ENCODE measurements around the gene SRRM2. TPM values are rescaled to one million over a fixed set of nuclear protein-coding genes. Genes with fewer than 3 reads are reported as not detected.

Gene SRRM2
- total RNA-seq, 1 donor from 2014 or later, result 660 TPM

DNA sequence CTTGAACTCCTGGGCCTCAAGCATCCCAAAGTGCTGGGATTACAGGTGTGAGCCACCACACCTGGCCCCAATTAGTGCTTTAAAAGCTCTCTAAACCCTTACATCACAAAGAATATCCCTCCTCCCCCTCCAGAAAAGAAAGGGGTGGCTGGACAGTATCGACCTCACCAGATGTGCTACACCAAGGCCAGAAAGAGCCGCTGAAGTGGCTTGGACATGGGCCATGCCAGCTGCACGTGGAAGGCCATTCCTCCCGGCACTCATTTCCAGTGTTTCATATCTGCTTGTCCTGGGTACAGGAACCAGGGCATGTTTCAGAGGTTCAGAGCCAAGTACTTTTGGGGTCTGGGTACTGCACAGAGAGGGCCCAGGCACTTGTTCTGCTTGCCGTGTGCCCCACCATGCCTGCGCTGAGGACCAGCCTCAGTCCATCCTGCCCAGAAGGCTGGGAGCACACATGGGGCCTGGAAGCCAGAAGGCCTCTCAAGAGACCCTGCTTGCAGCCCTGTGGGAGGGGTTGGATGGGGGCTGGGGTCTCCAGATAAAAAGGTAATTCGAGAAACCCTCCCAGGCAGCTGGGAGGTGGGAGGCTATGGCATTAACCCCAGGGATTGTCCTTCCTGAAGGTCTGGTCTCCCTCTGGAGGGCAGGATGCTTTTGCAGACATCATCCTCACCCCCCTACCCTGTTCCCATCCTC lies 3.5 kb upstream of the SRRM2 start:
- no peaks in the 10 kb centered on the region for H3K36me3 ChIP-seq
- no peak overlapping the region for H3K4me3 ChIP-seq
- no peaks in the 10 kb centered on the region for H3K9me3 ChIP-seq
- intact Hi-C loops (cut with DNase I), result no loop called here
- DNase-seq (no peak), ATAC-seq (no peak)
- H3K27ac ChIP-seq, result no peak overlapping the region
- TF ChIP-seq, protein P1, sequence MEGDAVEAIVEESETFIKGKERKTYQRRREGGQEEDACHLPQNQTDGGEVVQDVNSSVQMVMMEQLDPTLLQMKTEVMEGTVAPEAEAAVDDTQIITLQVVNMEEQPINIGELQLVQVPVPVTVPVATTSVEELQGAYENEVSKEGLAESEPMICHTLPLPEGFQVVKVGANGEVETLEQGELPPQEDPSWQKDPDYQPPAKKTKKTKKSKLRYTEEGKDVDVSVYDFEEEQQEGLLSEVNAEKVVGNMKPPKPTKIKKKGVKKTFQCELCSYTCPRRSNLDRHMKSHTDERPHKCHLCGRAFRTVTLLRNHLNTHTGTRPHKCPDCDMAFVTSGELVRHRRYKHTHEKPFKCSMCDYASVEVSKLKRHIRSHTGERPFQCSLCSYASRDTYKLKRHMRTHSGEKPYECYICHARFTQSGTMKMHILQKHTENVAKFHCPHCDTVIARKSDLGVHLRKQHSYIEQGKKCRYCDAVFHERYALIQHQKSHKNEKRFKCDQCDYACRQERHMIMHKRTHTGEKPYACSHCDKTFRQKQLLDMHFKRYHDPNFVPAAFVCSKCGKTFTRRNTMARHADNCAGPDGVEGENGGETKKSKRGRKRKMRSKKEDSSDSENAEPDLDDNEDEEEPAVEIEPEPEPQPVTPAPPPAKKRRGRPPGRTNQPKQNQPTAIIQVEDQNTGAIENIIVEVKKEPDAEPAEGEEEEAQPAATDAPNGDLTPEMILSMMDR (IDR thresholded peaks at IDR 0.05), result no peak
- peaks cover 8% of the 10 kb centered on the region for H3K4me1 ChIP-seq
- H3K27me3 ChIP-seq, result no peaks in the 10 kb centered on the region

DNA sequence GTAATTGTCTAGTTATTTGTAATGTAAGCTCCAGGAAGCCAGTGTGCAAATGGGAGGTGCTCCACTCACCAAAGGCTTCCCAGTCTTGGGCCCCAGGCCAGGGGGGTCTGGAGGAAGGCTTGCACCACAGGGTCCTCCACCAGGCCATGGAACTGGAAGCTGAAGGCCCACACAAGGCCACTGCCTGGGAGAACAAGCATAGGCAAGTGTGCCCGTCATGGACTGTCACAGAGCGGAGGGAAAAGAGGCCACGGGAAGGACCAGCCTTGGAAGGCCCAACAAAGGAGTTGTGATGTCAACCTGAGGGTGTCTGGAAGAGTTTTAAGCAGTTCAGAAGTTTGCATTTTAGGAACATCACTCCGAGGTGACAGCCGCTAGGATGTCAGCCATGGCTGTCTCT lies 3.0 kb upstream of the SRRM2 start:
- TF ChIP-seq, protein P1 (IDR thresholded peaks at IDR 0.05), result no peak
- Histone ChIP-seq H3K9me3 (no peaks in the 10 kb centered on the region), H3K36me3 (no peaks in the 10 kb centered on the region), H3K4me3 (no peak overlapping the region), H3K27me3 (no peaks in the 10 kb centered on the region), H3K27ac (no peak overlapping the region), H3K4me1 (peaks cover 11% of the 10 kb centered on the region)
- intact Hi-C loops (cut with DNase I), result no loop called here
- DNase-seq (no peak), ATAC-seq (no peak)

DNA sequence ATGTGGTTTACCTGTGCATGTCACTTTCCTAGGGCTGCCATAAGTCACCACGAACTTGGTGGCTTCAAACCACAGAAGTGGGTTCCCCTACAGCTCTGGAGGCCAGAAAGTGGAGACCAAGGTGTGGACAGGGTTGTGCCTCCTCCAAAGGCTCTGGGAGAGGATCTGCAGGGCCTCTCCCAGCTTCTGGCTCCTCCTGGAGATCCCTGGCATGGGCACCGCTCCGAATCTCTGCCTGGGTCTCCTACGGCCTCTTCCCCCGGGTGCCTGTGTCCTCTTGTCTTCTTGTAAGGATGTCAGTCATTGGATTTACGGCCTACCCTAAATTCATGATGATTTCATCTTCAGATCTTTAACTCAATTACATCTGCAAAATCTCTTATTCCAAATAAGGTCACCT lies 2.5 kb upstream of the SRRM2 start:
- TF ChIP-seq, protein P1 (IDR thresholded peaks at IDR 0.05), result no peak
- Histone ChIP-seq H3K27me3 (no peaks in the 10 kb centered on the region), H3K9me3 (no peaks in the 10 kb centered on the region), H3K4me1 (peaks cover 15% of the 10 kb centered on the region), H3K27ac (no peak overlapping the region), H3K36me3 (no peaks in the 10 kb centered on the region), H3K4me3 (no peak overlapping the region)
- DNase-seq (no peak), ATAC-seq (no peak)
- intact Hi-C loops (cut with DNase I), result no loop called here

DNA sequence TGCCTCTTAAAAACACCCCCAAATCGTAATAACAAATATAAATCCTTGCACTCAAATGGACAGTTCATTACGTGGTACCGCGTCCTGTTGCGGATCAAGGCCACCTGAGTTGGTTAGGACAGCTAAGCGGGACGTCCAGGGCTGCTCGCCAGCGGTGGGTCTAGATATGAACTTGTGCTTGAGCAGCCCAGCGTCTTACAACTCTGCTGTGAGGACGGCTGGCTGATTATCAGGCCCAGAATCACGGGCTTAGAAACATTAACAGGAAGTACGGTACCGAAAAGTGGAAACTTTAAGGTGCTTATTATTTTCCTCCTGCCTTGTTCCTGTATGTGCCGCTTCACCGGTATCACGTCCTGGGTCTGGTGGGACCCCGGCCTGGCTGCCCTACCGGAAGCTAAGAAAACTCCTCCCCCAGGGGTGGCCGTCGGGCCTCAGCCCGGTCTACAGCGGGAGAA lies 832 bp upstream of the SRRM2 start:
- Histone ChIP-seq H3K36me3 (peaks cover 5% of the 10 kb centered on the region), H3K4me1 (peaks cover 32% of the 10 kb centered on the region), H3K9me3 (no peaks in the 10 kb centered on the region), H3K27me3 (no peaks in the 10 kb centered on the region), H3K27ac (peak overlapping the region; percentile 99), H3K4me3 (peak overlapping the region; percentile 99)
- DNase-seq (no peak), ATAC-seq (no peak)
- intact Hi-C loops (cut with DNase I), result no loop called here
- TF ChIP-seq, protein P1 (IDR thresholded peaks at IDR 0.05), result no peak

DNA sequence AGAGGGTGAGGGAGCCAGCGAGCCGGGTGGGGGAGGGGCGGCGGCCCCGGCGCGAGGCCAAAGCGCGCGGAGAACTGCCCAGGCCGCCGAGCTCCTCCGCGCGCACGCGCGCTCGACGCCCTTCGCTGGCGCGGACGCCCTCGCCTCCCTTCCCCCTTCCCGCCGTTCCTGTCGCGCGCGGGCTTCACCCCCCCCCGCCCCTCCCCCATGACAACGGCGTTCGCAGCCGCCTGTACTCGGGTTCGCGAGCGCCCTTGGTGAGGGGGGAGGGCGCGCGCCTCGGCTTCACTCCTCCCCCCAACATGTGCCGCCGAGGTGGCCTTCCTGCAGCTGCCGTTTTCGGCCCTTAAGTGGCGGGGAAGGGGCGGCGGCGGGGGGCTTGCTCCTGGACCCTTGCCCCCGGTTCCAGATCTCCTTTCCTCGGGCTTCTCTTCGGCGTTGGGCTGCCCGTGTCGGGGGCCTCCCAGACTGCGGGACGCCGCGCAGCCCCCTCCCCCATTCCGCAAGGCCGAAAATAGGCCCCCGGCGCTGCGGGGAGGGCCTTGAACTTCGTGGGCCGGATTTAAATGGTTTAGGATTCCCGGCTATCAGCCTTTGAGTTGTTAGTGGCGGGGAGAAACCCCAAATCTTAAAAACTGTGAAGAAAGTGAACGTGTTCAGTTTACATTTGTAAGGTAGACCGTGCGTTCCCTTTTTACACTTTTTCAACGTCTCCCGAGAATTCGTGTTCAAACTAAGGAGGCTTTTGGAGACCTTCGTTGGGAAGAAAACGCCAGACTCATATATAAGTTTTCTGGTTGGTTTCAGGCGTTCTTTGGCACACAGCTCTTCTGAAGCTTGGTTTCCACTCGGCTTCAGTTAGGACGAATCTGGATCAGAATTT lies 653 bp downstream of the SRRM2 start:
- ATAC-seq (peak; percentile 88), DNase-seq (peak; percentile 93)
- peaks cover 20% of the 10 kb centered on the region for H3K36me3 ChIP-seq
- peaks cover 40% of the 10 kb centered on the region for H3K4me1 ChIP-seq
- H3K27me3 ChIP-seq, result no peaks in the 10 kb centered on the region
- TF ChIP-seq, protein P1 (IDR thresholded peaks at IDR 0.05), result no peak
- peak overlapping the region; percentile 99 for H3K4me3 ChIP-seq
- intact Hi-C loops (cut with DNase I), result no loop called here
- H3K9me3 ChIP-seq, result no peaks in the 10 kb centered on the region
- H3K27ac ChIP-seq, result peak overlapping the region; percentile 99

Data from upper lobe of right lung (tissue), 1 donor.